ENCODE measurements around the gene BAAT. TPM values are rescaled to one million over a fixed set of nuclear protein-coding genes. Genes with fewer than 3 reads are reported as not detected.

The BAAT gene
- total and polyA plus RNA-seq, 9 donors = 0.10 to 0.31 (median 0.12) TPM; not detected in 6

- TF ChIP-seq CTCF (IDR thresholded peaks at IDR 0.05) (no peak), POLR2A (IDR thresholded peaks at IDR 0.05) (no peak), EP300 (IDR thresholded peaks at IDR 0.05) (no peak)
- H3K4me1 ChIP-seq (ENCODE audit: insufficient read depth) = no peaks in the 10 kb centered on the region
- DNase-seq = no peak
- intact Hi-C loops (cut with DNase I) = no loop called here
- H3K4me3 ChIP-seq = no peak overlapping the region
- H3K9me3 ChIP-seq = no peaks in the 10 kb centered on the region
- H3K27me3 ChIP-seq = no peaks in the 10 kb centered on the region
- 89 to 92% (median 90%) methylated on average over 2 of the region's 2 CpGs for WGBS, 3 donors
- H3K27ac ChIP-seq = no peak overlapping the region
- H3K36me3 ChIP-seq = no peaks in the 10 kb centered on the region
These were observed 1.4 kb downstream of the BAAT start for GRCh38 chr9:101383361-101383760.

- Histone ChIP-seq H3K27me3 (no peaks in the 10 kb centered on the region), H3K27ac (no peak overlapping the region), H3K9me3 (no peaks in the 10 kb centered on the region), H3K36me3 (no peaks in the 10 kb centered on the region), H3K4me1 (ENCODE audit: insufficient read depth) (no peaks in the 10 kb centered on the region), H3K4me3 (no peak overlapping the region)
- 84 to 87% (median 85%) methylated on average over 2 of the region's 2 CpGs for WGBS, 3 donors
- DNase-seq = no peak
- intact Hi-C loops (cut with DNase I) = no loop called here
- TF ChIP-seq CTCF (IDR thresholded peaks at IDR 0.05) (no peak), POLR2A (IDR thresholded peaks at IDR 0.05) (no peak), EP300 (IDR thresholded peaks at IDR 0.05) (no peak)
These were observed 2.9 kb downstream of the BAAT start for GRCh38 chr9:101381833-101382342.

- Histone ChIP-seq H3K27ac (no peak overlapping the region), H3K36me3 (no peaks in the 10 kb centered on the region), H3K4me3 (no peak overlapping the region), H3K27me3 (no peaks in the 10 kb centered on the region), H3K9me3 (no peaks in the 10 kb centered on the region), H3K4me1 (ENCODE audit: insufficient read depth) (no peaks in the 10 kb centered on the region)
- 92 to 95% (median 94%) methylated on average over 3 of the region's 3 CpGs for WGBS, 3 donors
- DNase-seq = no peak
- intact Hi-C loops (cut with DNase I) = no loop called here
- no peak for TF ChIP-seq EP300 (IDR thresholded peaks at IDR 0.05)
- TF ChIP-seq CTCF (IDR thresholded peaks at IDR 0.05) = no peak
- TF ChIP-seq POLR2A (IDR thresholded peaks at IDR 0.05) = no peak
These were observed 3.7 kb downstream of the BAAT start for GRCh38 chr9:101381118-101381517.

GRCh38 chr9:101380295-101380694, 4.5 kb downstream of the BAAT start:
- DNase-seq = no peak
- Histone ChIP-seq H3K9me3 (no peaks in the 10 kb centered on the region), H3K27ac (no peak overlapping the region), H3K36me3 (no peaks in the 10 kb centered on the region), H3K4me3 (no peak overlapping the region), H3K4me1 (ENCODE audit: insufficient read depth) (no peaks in the 10 kb centered on the region), H3K27me3 (no peaks in the 10 kb centered on the region)
- TF ChIP-seq CTCF (IDR thresholded peaks at IDR 0.05) (no peak), POLR2A (IDR thresholded peaks at IDR 0.05) (no peak), EP300 (IDR thresholded peaks at IDR 0.05) (no peak)
- intact Hi-C loops (cut with DNase I) = no loop called here

All from ovary (tissue), 9 donors.